Measurements from ENCODE around the gene ZNF45. TPM values are rescaled to one million over a fixed set of nuclear protein-coding genes. Genes with fewer than 3 reads are reported as not detected.

Gene ZNF45
- total and polyA plus RNA-seq, 12 donors: 2.9 to 10.7 (median 7.7) TPM

- peaks cover 0 to 13% (median 10%) of the 10 kb centered on the region in 9 donors for H3K4me1 ChIP-seq
- H3K4me3 ChIP-seq: no peak overlapping the region
- TF ChIP-seq CTCF (IDR thresholded peaks at IDR 0.05): no peak
- intact Hi-C loops (cut with DNase I): loop anchor here in 1 of 10 donors (10.0 kb wide), 1 partner anchor 81 kb away; the partner anchor contains the start of gene ZNF283
- WGBS, 2 donors: 99% methylated on average over 5 of the region's 5 CpGs
- H3K27me3 ChIP-seq: no peaks in the 10 kb centered on the region
- peaks cover 0 to 89% (median 43%) of the 10 kb centered on the region in 11 donors for H3K9me3 ChIP-seq
- H3K36me3 ChIP-seq: peaks cover 0 to 15% (median 0%) of the 10 kb centered on the region in 9 donors
- ATAC-seq (no peak), DNase-seq (no peak)
- H3K27ac ChIP-seq: no peak overlapping the region
These were observed 29.2 kb downstream of the ZNF45 start for GRCh38 chr19:43905897-43906296.

GRCh38 chr19:43902399-43902798, 32.7 kb downstream of the ZNF45 start:
- no peak for TF ChIP-seq CTCF (IDR thresholded peaks at IDR 0.05)
- Histone ChIP-seq H3K27ac (no peak overlapping the region), H3K4me3 (peak overlapping the region; percentile 31 to 73 (median 67)), H3K9me3 (peaks cover 0 to 85% (median 11%) of the 10 kb centered on the region in 11 donors), H3K27me3 (no peaks in the 10 kb centered on the region), H3K4me1 (peaks cover 0 to 21% (median 11%) of the 10 kb centered on the region in 9 donors), H3K36me3 (peaks cover 0 to 44% (median 9%) of the 10 kb centered on the region in 9 donors)
- 92 to 97% methylated on average over 4 of the region's 4 CpGs for WGBS, 2 donors
- ATAC-seq (no peak), DNase-seq (no peak)
- intact Hi-C loops (cut with DNase I): loop anchor here in 1 of 10 donors (10.0 kb wide), 1 partner anchor 78 kb away; the partner anchor contains the start of gene ZNF283

- DNase-seq (peak; percentile 76 to 91), ATAC-seq (peak; percentile 98 to 100 (median 100))
- intact Hi-C loops (cut with DNase I): loop anchor here in 1 of 10 donors (1.0 to 10.0 kb wide), 2 partner anchors 34 to 77 kb away; partner anchors contain the start of genes ZNF283 and ZNF45
- peak overlapping the region in 7 of 10 donors; percentile 20 to 69 (median 49) for H3K27ac ChIP-seq
- H3K36me3 ChIP-seq: peaks cover 0 to 44% (median 9%) of the 10 kb centered on the region in 9 donors
- H3K4me3 ChIP-seq: peak overlapping the region; percentile 31 to 73 (median 67)
- H3K27me3 ChIP-seq: no peaks in the 10 kb centered on the region
- H3K9me3 ChIP-seq: peaks cover 0 to 85% (median 11%) of the 10 kb centered on the region in 11 donors
- 11 to 12% methylated on average over 39 of the region's 39 CpGs for WGBS, 2 donors
- H3K4me1 ChIP-seq: peaks cover 0 to 21% (median 11%) of the 10 kb centered on the region in 9 donors
- no peak for TF ChIP-seq CTCF (IDR thresholded peaks at IDR 0.05)
These were observed 33.4 kb downstream of the ZNF45 start for GRCh38 chr19:43901395-43902390.

- peaks cover 0 to 54% (median 13%) of the 10 kb centered on the region in 9 donors for H3K36me3 ChIP-seq
These were observed 39.3 kb downstream of the ZNF45 start for GRCh38 chr19:43895727-43896308.

More at GRCh38 chr19:43895727-43896308, 39.3 kb downstream of the ZNF45 start:
- no peak for TF ChIP-seq CTCF (IDR thresholded peaks at IDR 0.05)
- no peak for ATAC-seq
- 95 to 96% methylated on average over 2 of the region's 2 CpGs for WGBS, 2 donors
- H3K27me3 ChIP-seq: no peaks in the 10 kb centered on the region
- no peak overlapping the region for H3K27ac ChIP-seq
- intact Hi-C loops (cut with DNase I): no loop called here
- H3K9me3 ChIP-seq: peaks cover 0 to 91% (median 26%) of the 10 kb centered on the region in 11 donors
- H3K4me3 ChIP-seq: no peak overlapping the region
- H3K4me1 ChIP-seq: peaks cover 0 to 10% (median 2%) of the 10 kb centered on the region in 9 donors
- DNase-seq: no peak

All from heart right ventricle (tissue), 16 donors.